Mesothelial cell of epicardium (in vitro differentiated cells): ENCODE data around the gene ST8SIA3. TPM values are rescaled to one million over a fixed set of nuclear protein-coding genes. Genes with fewer than 3 reads are reported as not detected.

ENCODE experiments used
- DNase-seq, 2 experiments: peaks; one replicate each; pipeline ENCODE4 v3.0.0; 2021; ENCODE audit warnings: low spot score in 2 of 2; ENCODE audit not compliant: unreplicated experiment in 2 of 2
- H3K27ac Mint-ChIP-seq: 2 replicates; pipeline ENCODE4 v1.8.0; 2021; ENCODE audit warnings: mixed read lengths
- H3K27me3 Mint-ChIP-seq: 2 replicates; pipeline ENCODE4 v1.8.0; 2021; ENCODE audit warnings: low read depth, mixed read lengths
- H3K36me3 Mint-ChIP-seq: 2 replicates; pipeline ENCODE4 v1.8.0; 2021; ENCODE audit warnings: mixed read lengths
- H3K4me1 Mint-ChIP-seq: 2 replicates; pipeline ENCODE4 v1.8.0; 2021; ENCODE audit warnings: mixed read lengths
- H3K4me3 Mint-ChIP-seq: 2 replicates; pipeline ENCODE4 v1.8.0; 2021; ENCODE audit warnings: mild to moderate bottlenecking, moderate library complexity, mixed read lengths
- H3K9me3 Mint-ChIP-seq: 2 replicates; pipeline ENCODE4 v1.8.0; 2021; ENCODE audit warnings: mixed read lengths
- CTCF ChIP-seq: fragments of 200-600 bp; sonication (generic); IDR thresholded peaks from one replicate; pipeline ENCODE4 v1.5.0; 2021; ENCODE audit warnings: antibody characterized with exemption; ENCODE audit not compliant: unreplicated experiment
- total RNA-seq: library from RNA; stranded (reverse); gene quantifications from 3 replicates; pipeline ENCODE4 v1.2.1, GENCODE V29; 2021

Gene ST8SIA3
- total RNA-seq, result not detected in 3 replicates

GRCh38 chr18:57352271-57352701 is at the start of gene ST8SIA3:
Gene ST8SIA3, plus strand, starts transcription at chr18:57352557. Its CDS starts 290 bp downstream, at chr18:57352847.
- peaks cover 95% of the 10 kb centered on the region for H3K27me3 Mint-ChIP-seq
- no peaks in the 10 kb centered on the region for H3K36me3 Mint-ChIP-seq
- H3K27ac Mint-ChIP-seq, result no peak within 1 kb of the TSS
- TF ChIP-seq CTCF, result no peak
- H3K4me3 Mint-ChIP-seq, result peak within 1 kb of the TSS; percentile 46
- DNase-seq, result no peak
- H3K4me1 Mint-ChIP-seq, result peaks cover 10% of the 10 kb centered on the region
- H3K9me3 Mint-ChIP-seq, result peaks cover 3% of the 10 kb centered on the region

DNA sequence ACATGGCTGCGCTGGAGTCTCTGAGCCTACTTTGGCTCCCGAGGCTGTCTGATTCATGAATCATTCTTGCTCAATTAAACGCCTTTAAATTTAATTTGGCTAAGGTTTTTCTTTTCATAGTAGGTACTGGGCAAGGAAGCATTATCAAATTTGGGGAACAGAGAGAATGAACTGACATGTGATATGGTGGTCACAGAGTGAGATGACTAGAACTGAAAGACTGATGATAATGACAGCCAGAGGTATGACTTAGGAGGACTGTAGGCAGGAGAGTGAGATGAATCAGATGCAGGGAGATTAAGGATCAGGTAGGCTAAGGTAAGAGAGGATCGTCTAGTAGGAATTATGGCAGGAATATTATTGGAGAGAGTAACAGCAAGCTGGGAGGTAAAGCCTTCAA is 40.9 kb upstream of the ST8SIA3 start:
- H3K27ac Mint-ChIP-seq, result no peak overlapping the region
- H3K36me3 Mint-ChIP-seq, result no peaks in the 10 kb centered on the region
- H3K4me1 Mint-ChIP-seq, result no peaks in the 10 kb centered on the region

GRCh38 chr18:57312346-57313144 is 39.8 kb upstream of the ST8SIA3 start:
- no peak for DNase-seq
- Mint-ChIP-seq H3K27ac (no peak overlapping the region), H3K4me3 (no peak overlapping the region), H3K4me1 (no peaks in the 10 kb centered on the region), H3K9me3 (no peaks in the 10 kb centered on the region), H3K27me3 (peaks cover 15% of the 10 kb centered on the region), H3K36me3 (no peaks in the 10 kb centered on the region)
- TF ChIP-seq CTCF, result no peak

More for the DNA sequence above, 40.9 kb upstream of the ST8SIA3 start:
- H3K9me3 Mint-ChIP-seq, result no peaks in the 10 kb centered on the region
- DNase-seq, result no peak
- no peak for TF ChIP-seq CTCF
- H3K4me3 Mint-ChIP-seq, result no peak overlapping the region
- H3K27me3 Mint-ChIP-seq, result peaks cover 12% of the 10 kb centered on the region

- H3K9me3 Mint-ChIP-seq, result no peaks in the 10 kb centered on the region
- no peak overlapping the region for H3K27ac Mint-ChIP-seq
- H3K36me3 Mint-ChIP-seq, result no peaks in the 10 kb centered on the region
- no peak for TF ChIP-seq CTCF
- H3K4me1 Mint-ChIP-seq, result no peaks in the 10 kb centered on the region
- H3K4me3 Mint-ChIP-seq, result no peak overlapping the region
- H3K27me3 Mint-ChIP-seq, result peaks cover 16% of the 10 kb centered on the region
- DNase-seq, result no peak
Observed at GRCh38 chr18:57320603-57321002, 31.8 kb upstream of the ST8SIA3 start.

GRCh38 chr18:57325491-57326166 is 26.7 kb upstream of the ST8SIA3 start:
- Mint-ChIP-seq H3K4me3 (no peak overlapping the region), H3K27me3 (peaks cover 12% of the 10 kb centered on the region), H3K27ac (no peak overlapping the region), H3K4me1 (no peaks in the 10 kb centered on the region), H3K9me3 (no peaks in the 10 kb centered on the region), H3K36me3 (no peaks in the 10 kb centered on the region)
- DNase-seq, result no peak
- no peak for TF ChIP-seq CTCF
